MCF 10A (cell line): ENCODE measurements around the gene C9orf50. TPM values are rescaled to one million over a fixed set of nuclear protein-coding genes. Genes with fewer than 3 reads are reported as not detected.

Experiments
- BruUV-seq: library from RNA; stranded (reverse); fragments of 400-500 nt; replicated peaks from 2 replicates; lab custom pipeline; 2021; lab: Mats Ljungman, UMichigan
- CTCF ChIA-PET: fragments of 300-600 bp; sonication (Branson Sonifier 250); formaldehyde crosslinking; extraction: SDS; loops from one replicate; lab custom pipeline; 2021; ENCODE audit warnings: antibody characterized with exemption, inconsistent platforms; lab: Yijun Ruan, JAX
- POLR2A ChIA-PET: fragments of 300-600, 350-650 bp; sonication (Branson Sonifier 250); formaldehyde crosslinking; extraction: SDS; loops from one replicate; lab custom pipeline; 2020; ENCODE audit warnings: antibody characterized with exemption, inconsistent platforms; lab: Yijun Ruan, JAX
- DNase-seq: peaks from one replicate; pipeline ENCODE4 v3.0.0-alpha.2; 2018; ENCODE audit not compliant: unreplicated experiment
- H3K27ac Mint-ChIP-seq: one replicate; pipeline ENCODE4 v1.8.0; 2022; ENCODE audit warnings: mild to moderate bottlenecking, low read depth, mixed read lengths; ENCODE audit not compliant: unreplicated experiment
- H3K27me3 Mint-ChIP-seq: one replicate; pipeline ENCODE4 v1.8.0; 2022; ENCODE audit warnings: mixed read lengths; ENCODE audit not compliant: insufficient read depth, unreplicated experiment
- H3K36me3 Mint-ChIP-seq: one replicate; pipeline ENCODE4 v1.8.0; 2022; ENCODE audit warnings: mild to moderate bottlenecking, moderate library complexity, mixed read lengths; ENCODE audit not compliant: insufficient read depth, unreplicated experiment
- H3K4me1 Mint-ChIP-seq: one replicate; pipeline ENCODE4 v1.8.0; 2022; ENCODE audit warnings: mixed read lengths; ENCODE audit not compliant: insufficient read depth, unreplicated experiment
- H3K4me3 Mint-ChIP-seq: one replicate; pipeline ENCODE4 v1.8.0; 2022; ENCODE audit warnings: mild to moderate bottlenecking, moderate library complexity, mixed read lengths; ENCODE audit not compliant: unreplicated experiment
- H3K9me3 Mint-ChIP-seq: one replicate; pipeline ENCODE4 v1.8.0; 2022; ENCODE audit warnings: mixed read lengths; ENCODE audit not compliant: unreplicated experiment
- intact Hi-C: fragments of 100-400 bp; cut with micrococcal nuclease; formaldehyde crosslinking; loops from 2 replicates; pipeline ENCODE4 v1.14.1; 2022
- total RNA-seq: library from RNA; stranded (reverse); gene quantifications from 2 replicates; pipeline ENCODE4 v1.2.3, GENCODE V29; 2022
- TF ChIP-seq, protein P1 (sequence below): fragments of 200-600 bp; IDR thresholded peaks from one replicate; pipeline ENCODE4 v1.8.0; 2022; ENCODE audit warnings: antibody characterized with exemption, mild to moderate bottlenecking; ENCODE audit not compliant: unreplicated experiment

Gene C9orf50
- total RNA-seq, 1 experiment from 2014 or later: not detected

GRCh38 chr9:129653823-129654553 is 33.1 kb upstream of the C9orf50 start:
- no peak overlapping the region for H3K4me3 Mint-ChIP-seq
- H3K27ac Mint-ChIP-seq: no peak overlapping the region

GRCh38 chr9:129650680-129651235 is 29.9 kb upstream of the C9orf50 start:
- CTCF ChIA-PET: interaction anchor here (0.7 kb wide), 1 partner anchor 133 kb away, joined by 3 read pairs; no protein-coding TSS in a partner anchor

More at GRCh38 chr9:129653823-129654553, 33.1 kb upstream of the C9orf50 start:
- Mint-ChIP-seq H3K27me3 (no peaks in the 10 kb centered on the region), H3K36me3 (no peaks in the 10 kb centered on the region), H3K9me3 (no peaks in the 10 kb centered on the region), H3K4me1 (peaks cover 13% of the 10 kb centered on the region)
- no TSS peak for BruUV-seq
- CTCF ChIA-PET: no interaction called here
- TF ChIP-seq, protein P1, sequence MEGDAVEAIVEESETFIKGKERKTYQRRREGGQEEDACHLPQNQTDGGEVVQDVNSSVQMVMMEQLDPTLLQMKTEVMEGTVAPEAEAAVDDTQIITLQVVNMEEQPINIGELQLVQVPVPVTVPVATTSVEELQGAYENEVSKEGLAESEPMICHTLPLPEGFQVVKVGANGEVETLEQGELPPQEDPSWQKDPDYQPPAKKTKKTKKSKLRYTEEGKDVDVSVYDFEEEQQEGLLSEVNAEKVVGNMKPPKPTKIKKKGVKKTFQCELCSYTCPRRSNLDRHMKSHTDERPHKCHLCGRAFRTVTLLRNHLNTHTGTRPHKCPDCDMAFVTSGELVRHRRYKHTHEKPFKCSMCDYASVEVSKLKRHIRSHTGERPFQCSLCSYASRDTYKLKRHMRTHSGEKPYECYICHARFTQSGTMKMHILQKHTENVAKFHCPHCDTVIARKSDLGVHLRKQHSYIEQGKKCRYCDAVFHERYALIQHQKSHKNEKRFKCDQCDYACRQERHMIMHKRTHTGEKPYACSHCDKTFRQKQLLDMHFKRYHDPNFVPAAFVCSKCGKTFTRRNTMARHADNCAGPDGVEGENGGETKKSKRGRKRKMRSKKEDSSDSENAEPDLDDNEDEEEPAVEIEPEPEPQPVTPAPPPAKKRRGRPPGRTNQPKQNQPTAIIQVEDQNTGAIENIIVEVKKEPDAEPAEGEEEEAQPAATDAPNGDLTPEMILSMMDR: no peak
- intact Hi-C loops: no loop called here
- no peak for DNase-seq
- POLR2A ChIA-PET: no interaction called here

GRCh38 chr9:129649726-129650679 is 29.1 kb upstream of the C9orf50 start:
- ChIA-PET CTCF (no interaction called here), POLR2A (interaction anchor here (0.6 to 2.2 kb wide), 2 partner anchors 77 to 133 kb away, joined by 3 to 4 read pairs; no protein-coding TSS in a partner anchor)

More at GRCh38 chr9:129650680-129651235, 29.9 kb upstream of the C9orf50 start:
- H3K27me3 Mint-ChIP-seq: no peaks in the 10 kb centered on the region
- intact Hi-C loops: no loop called here
- no peak for DNase-seq
- TF ChIP-seq, protein P1: no peak
- no peaks in the 10 kb centered on the region for H3K36me3 Mint-ChIP-seq
- H3K9me3 Mint-ChIP-seq: peaks cover 10% of the 10 kb centered on the region
- BruUV-seq: no TSS peak
- H3K4me3 Mint-ChIP-seq: no peak overlapping the region
- POLR2A ChIA-PET: interaction anchor here (2.2 kb wide), 1 partner anchor 76 kb away, joined by 4 read pairs; no protein-coding TSS in a partner anchor
- H3K27ac Mint-ChIP-seq: peak overlapping the region; percentile 36
- peaks cover 13% of the 10 kb centered on the region for H3K4me1 Mint-ChIP-seq

More at GRCh38 chr9:129649726-129650679, 29.1 kb upstream of the C9orf50 start:
- Mint-ChIP-seq H3K4me1 (peaks cover 13% of the 10 kb centered on the region), H3K9me3 (peaks cover 10% of the 10 kb centered on the region), H3K36me3 (no peaks in the 10 kb centered on the region), H3K27ac (peak overlapping the region; percentile 36), H3K4me3 (no peak overlapping the region), H3K27me3 (no peaks in the 10 kb centered on the region)
- no peak for DNase-seq
- intact Hi-C loops: no loop called here
- no TSS peak for BruUV-seq
- TF ChIP-seq, protein P1: no peak
